ENCODE results near the gene SLC23A2. TPM values are rescaled to one million over a fixed set of nuclear protein-coding genes. Genes with fewer than 3 reads are reported as not detected.

SLC23A2 gene
- polyA plus RNA-seq, 1 of the 3 experiments (the other 2 are of a cell fraction) = 14.0 TPM

GRCh38 chr20:4912380-4913142 is 88.7 kb downstream of the SLC23A2 start:
- no peaks in the 10 kb centered on the region for H3K9me3 ChIP-seq
- no peak for DNase-seq
- no peak overlapping the region for H3K9ac ChIP-seq
- H3K9me2 ChIP-seq = no peaks in the 10 kb centered on the region
- H3K27ac ChIP-seq (ENCODE audit: low read depth in 2 of 2, low read length in 1 of 2) = no peak overlapping the region
- H4K20me1 ChIP-seq (ENCODE audit: insufficient read depth) = no peaks in the 10 kb centered on the region
- H3K27me3 ChIP-seq (ENCODE audit: insufficient read depth) = no peaks in the 10 kb centered on the region
- H2AFZ ChIP-seq (ENCODE audit: low read depth) = no peak overlapping the region
- no peak overlapping the region for H3K4me3 ChIP-seq (ENCODE audit: low read depth in 2 of 2, low read length in 1 of 2)
- no peak overlapping the region for H3K4me2 ChIP-seq
- ChIA-PET CTCF (no interaction called here), POLR2A (no interaction called here)
- WGBS (ENCODE audit: low lambda C conversion rate) = 98% methylated on average over 15 of the region's 15 CpGs
- H3K4me1 ChIP-seq (ENCODE audit: control insufficient read depth in 1 of 2, insufficient read depth in 2 of 2, low read depth in 1 of 2, low read length in 1 of 2) = no peaks in the 10 kb centered on the region
- no peaks in the 10 kb centered on the region for H3K79me2 ChIP-seq (ENCODE audit: insufficient read depth)
- TF ChIP-seq MAX (IDR thresholded peaks at IDR 0.05; ENCODE audit: low read depth) (no peak), TCF12 (IDR thresholded peaks at IDR 0.05) (no peak), RFX5 (IDR thresholded peaks at IDR 0.05; ENCODE audit: low read length) (no peak)
- peaks cover 0 to 12% of the 10 kb centered on the region in 2 experiments for H3K36me3 ChIP-seq (replicated peaks in 1 of 2; ENCODE audit: control insufficient read depth in 1 of 2, insufficient read depth in 2 of 2, low read length in 1 of 2)
- peaks cover 3% of the 10 kb centered on the region for H3F3A ChIP-seq (replicated peaks; ENCODE audit: insufficient read depth)

GRCh38 chr20:4910951-4911350 is 90.4 kb downstream of the SLC23A2 start:
- no peak overlapping the region for H2AFZ ChIP-seq (ENCODE audit: low read depth)
- H3K36me3 ChIP-seq (replicated peaks in 1 of 2; ENCODE audit: control insufficient read depth in 1 of 2, insufficient read depth in 2 of 2, low read length in 1 of 2) = peaks cover 0 to 13% of the 10 kb centered on the region in 2 experiments
- peaks cover 0 to 2% of the 10 kb centered on the region in 2 experiments; a peak in 1 of 4 replicates for H3K4me1 ChIP-seq (ENCODE audit: control insufficient read depth in 1 of 2, insufficient read depth in 2 of 2, low read depth in 1 of 2, low read length in 1 of 2)
- no peaks in the 10 kb centered on the region for H3K79me2 ChIP-seq (ENCODE audit: insufficient read depth)
- TF ChIP-seq NFIC (IDR thresholded peaks at IDR 0.05; ENCODE audit: borderline replicate concordance) (no peak), SIN3A (IDR thresholded peaks at IDR 0.05; ENCODE audit: borderline replicate concordance, low read depth, low read length) (no peak), RXRA (IDR thresholded peaks at IDR 0.05; ENCODE audit: borderline replicate concordance, low read depth) (no peak), SMC3 (IDR thresholded peaks at IDR 0.05; ENCODE audit: low read depth, low read length) (no peak), ELF1 (IDR thresholded peaks at IDR 0.05) (no peak), USF2 (IDR thresholded peaks at IDR 0.05; ENCODE audit: borderline replicate concordance, low read depth, low read length) (no peak), CTCF (IDR thresholded peaks at IDR 0.05) (no peak), PBX3 (IDR thresholded peaks at IDR 0.05) (no peak), REST (IDR thresholded peaks at IDR 0.05; ENCODE audit: low read depth, low read length) (no peak), FOXM1 (IDR thresholded peaks at IDR 0.05; ENCODE audit: low read depth) (no peak), ZBTB33 (IDR thresholded peaks at IDR 0.05; ENCODE audit: borderline replicate concordance, low read depth) (no peak), TAF1 (IDR thresholded peaks at IDR 0.05; ENCODE audit: borderline replicate concordance, low read depth, low read length) (no peak)
- H3K4me2 ChIP-seq = no peak overlapping the region
- H3K4me3 ChIP-seq (ENCODE audit: low read depth in 2 of 2, low read length in 1 of 2) = no peak overlapping the region
- H4K20me1 ChIP-seq (ENCODE audit: insufficient read depth) = no peaks in the 10 kb centered on the region
- no peaks in the 10 kb centered on the region for H3K9me2 ChIP-seq
- CTCF ChIA-PET = interaction anchor here (0.9 to 1.4 kb wide), 2 partner anchors 45 to 171 kb away, joined by 4 read pairs; no protein-coding TSS in a partner anchor
- DNase-seq = no peak
- no peaks in the 10 kb centered on the region for H3K9me3 ChIP-seq
- no peak overlapping the region for H3K9ac ChIP-seq
- H3F3A ChIP-seq (replicated peaks; ENCODE audit: insufficient read depth) = peaks cover 6% of the 10 kb centered on the region
- H3K27me3 ChIP-seq (ENCODE audit: insufficient read depth) = no peaks in the 10 kb centered on the region
- H3K27ac ChIP-seq (ENCODE audit: low read depth in 2 of 2, low read length in 1 of 2) = no peak overlapping the region
- POLR2A ChIA-PET = no interaction called here
- 98% methylated on average over 5 of the region's 5 CpGs for WGBS (ENCODE audit: low lambda C conversion rate)
